Liver (tissue), 9 donors: Measurements from ENCODE around the gene GNAI2. TPM values are rescaled to one million over a fixed set of nuclear protein-coding genes. Genes with fewer than 3 reads are reported as not detected.
A peak's percentile ranks its signal among the peaks of the same experiment; 100 is the strongest.

Experiments used
- DNase-seq: peaks from one replicate; pipeline ENCODE4 v3.0.0-alpha.2; 2017; ENCODE audit warnings: low spot score
- H3K27ac ChIP-seq, 2 donors: one replicate each; pipeline ENCODE4 v1.7.0; 2013; ENCODE audit warnings: inconsistent platforms in 2 of 2, low read length in 2 of 2, control low read depth in 1 of 2, low read depth in 1 of 2, mild to moderate bottlenecking in 1 of 2
- H3K27me3 ChIP-seq, 4 donors: one replicate each; pipeline versions ENCODE4 v1.6.1 to v1.7.0; 2013; ENCODE audit warnings: low read length in 3 of 4, inconsistent platforms in 1 of 4, mild to moderate bottlenecking in 1 of 4, moderate library complexity in 1 of 4; ENCODE audit not compliant: control insufficient read depth in 4 of 4, insufficient read depth in 4 of 4
- H3K36me3 ChIP-seq, 4 donors: one replicate each; pipeline versions ENCODE4 v1.6.1 to v1.7.0; 2013; ENCODE audit warnings: low read length in 3 of 4, mild to moderate bottlenecking in 3 of 4, low read depth in 1 of 4, moderate library complexity in 1 of 4; ENCODE audit not compliant: control insufficient read depth in 4 of 4, insufficient read depth in 3 of 4
- H3K4me1 ChIP-seq, 4 donors: one replicate each; pipeline versions ENCODE4 v1.6.1 to v1.7.0; 2013; ENCODE audit warnings: low read length in 3 of 4, mild to moderate bottlenecking in 3 of 4, moderate library complexity in 1 of 4; ENCODE audit not compliant: control insufficient read depth in 4 of 4, insufficient read depth in 4 of 4
- H3K4me3 ChIP-seq, 3 donors: one replicate each; pipeline versions ENCODE4 v1.6.1 to v1.7.0; 2013; ENCODE audit warnings: low read length in 3 of 3, control low read depth in 1 of 3, low read depth in 1 of 3, mild to moderate bottlenecking in 1 of 3
- H3K9ac ChIP-seq, 2 donors: one replicate each; pipeline ENCODE4 v1.7.0; 2013; ENCODE audit warnings: low read length in 2 of 2, mild to moderate bottlenecking in 2 of 2, moderate library complexity in 2 of 2, control low read depth in 1 of 2, low read depth in 1 of 2
- H3K9me3 ChIP-seq, 4 donors: one replicate each; pipeline versions ENCODE4 v1.6.1 to v1.7.0; 2013; ENCODE audit warnings: low read length in 3 of 4; ENCODE audit not compliant: control insufficient read depth in 4 of 4
- EGR1 ChIP-seq, 2 donors: IDR thresholded peaks; 2 replicates each; pipeline ENCODE4 v1.6.1; 2016 to 2018; ENCODE audit warnings: antibody characterized with exemption in 2 of 2, low read depth in 2 of 2
- FOXA2 ChIP-seq: IDR thresholded peaks from 2 replicates; pipeline ENCODE4 v1.6.1; 2016; ENCODE audit warnings: antibody characterized with exemption
- GABPA ChIP-seq, 2 donors: IDR thresholded peaks in 1 of 2; conservative IDR thresholded peaks in 1 of 2; 2 replicates each; pipeline ENCODE4 v1.6.1; 2016; ENCODE audit warnings: antibody characterized with exemption in 2 of 2, mild to moderate bottlenecking in 1 of 2, moderate library complexity in 1 of 2
- HNF4A ChIP-seq, 2 donors: conservative IDR thresholded peaks; 2 replicates each; pipeline ENCODE4 v1.6.1; 2016; ENCODE audit warnings: antibody characterized with exemption in 2 of 2, mild to moderate bottlenecking in 2 of 2
- HNF4G ChIP-seq: IDR thresholded peaks from 2 replicates; pipeline ENCODE4 v1.6.1; 2016; ENCODE audit warnings: antibody characterized with exemption
- JUND ChIP-seq, 2 donors: IDR thresholded peaks; 2 replicates each; pipeline ENCODE4 v1.6.1; 2016; ENCODE audit warnings: antibody characterized with exemption in 2 of 2
- NR2F2 ChIP-seq: IDR thresholded peaks from 2 replicates; pipeline ENCODE4 v1.6.1; 2016; ENCODE audit warnings: antibody characterized with exemption
- RAD21 ChIP-seq, 2 donors: IDR thresholded peaks; 2 replicates each; pipeline ENCODE4 v1.6.1; 2016; ENCODE audit warnings: antibody characterized with exemption in 2 of 2, mild to moderate bottlenecking in 2 of 2
- RXRA ChIP-seq, 2 donors: IDR thresholded peaks; 2 replicates each; pipeline ENCODE4 v1.6.1; 2017 to 2018; ENCODE audit warnings: antibody characterized with exemption in 2 of 2, mild to moderate bottlenecking in 1 of 2
- SP1 ChIP-seq: IDR thresholded peaks from 2 replicates; pipeline ENCODE4 v1.6.1; 2018; ENCODE audit warnings: antibody characterized with exemption, mild to moderate bottlenecking
- TAF1 ChIP-seq: conservative IDR thresholded peaks from 2 replicates; pipeline ENCODE4 v1.6.1; 2016; ENCODE audit warnings: antibody characterized with exemption, mild to moderate bottlenecking
- YY1 ChIP-seq: IDR thresholded peaks from 2 replicates; pipeline ENCODE4 v1.6.1; 2016; ENCODE audit warnings: antibody characterized with exemption, mild to moderate bottlenecking
- WGBS: extraction: QIAGEN DNeasy Blood & Tissue Kit; methylation state at CpG from one replicate; pipeline ENCODE4 v1.1.7; 2013; 5-methylcytosine and 5-hydroxymethylcytosine counted together
- polyA plus RNA-seq, 2 donors: library from polyadenylated mRNA; stranded (reverse) in 1 of 2; unstranded in 1 of 2; fragments of 200-250 nt in 1 of 2; fragments of >200 nt in 1 of 2; fragmentation: Nextera tagmentation in 1 of 2; extraction: Ambion mirVana in 1 of 2; gene quantifications; one replicate each; pipeline versions ENCODE4 v1.2.1 to v1.2.3, GENCODE V29; 2013 to 2015
- total RNA-seq, 2 donors: library from RNA; depleted of rRNA; stranded (reverse); fragments of >200 nt; gene quantifications; one replicate each; pipeline ENCODE4 v1.2.3, GENCODE V29; 2014
- TF ChIP-seq, protein P1 (sequence below): IDR thresholded peaks from 2 replicates; pipeline ENCODE4 v1.6.1; 2016; ENCODE audit warnings: antibody characterized with exemption, mild to moderate bottlenecking
- TF ChIP-seq, protein P2 (sequence below): IDR thresholded peaks from 2 replicates; pipeline ENCODE4 v1.6.1; 2016; ENCODE audit warnings: antibody characterized with exemption
- TF ChIP-seq, protein P3 (sequence below): fragments of 150-350 bp; IDR thresholded peaks from 2 replicates; pipeline ENCODE4 v1.5.1; 2017; ENCODE audit warnings: improper control_type of control experiment, low read depth, low read length; ENCODE audit not compliant: missing input control
- TF ChIP-seq, protein P4 (sequence below): IDR thresholded peaks from 2 replicates; pipeline ENCODE4 v1.6.1; 2016; ENCODE audit warnings: antibody characterized with exemption
- TF ChIP-seq, protein P5 (sequence below): IDR thresholded peaks from 2 replicates; pipeline ENCODE4 v1.6.1; 2016; ENCODE audit warnings: antibody characterized with exemption
- donor health status: healthy.
- donor health status: healthy.
- donor health status: healthy.
- donor health status: healthy.
- donor health status: healthy.

GNAI2 gene
- total and polyA plus RNA-seq, 4 donors: 58.3 to 86.3 (median 62.3) TPM

DNA sequence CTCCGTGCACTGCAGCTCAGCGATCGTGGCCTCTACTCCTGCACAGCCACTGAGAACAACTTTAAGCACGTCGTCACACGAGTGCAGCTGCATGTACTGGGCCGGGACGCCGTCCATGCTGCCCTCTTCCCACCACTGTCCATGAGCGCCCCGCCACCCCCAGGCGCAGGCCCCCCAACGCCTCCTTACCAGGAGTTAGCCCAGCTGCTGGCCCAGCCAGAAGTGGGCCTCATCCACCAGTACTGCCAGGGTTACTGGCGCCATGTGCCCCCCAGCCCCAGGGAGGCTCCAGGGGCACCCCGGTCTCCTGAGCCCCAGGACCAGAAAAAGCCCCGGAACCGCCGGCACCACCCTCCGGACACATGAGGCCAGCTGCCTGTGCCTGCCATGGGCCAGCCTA is 48.3 kb upstream of the GNAI2 start:
- Histone ChIP-seq H3K9me3 (no peaks in the 10 kb centered on the region), H3K27me3 (no peaks in the 10 kb centered on the region), H3K4me1 (peaks cover 2 to 41% (median 25%) of the 10 kb centered on the region in 4 donors), H3K9ac (no peak overlapping the region), H3K4me3 (no peak overlapping the region), H3K27ac (no peak overlapping the region), H3K36me3 (no peaks in the 10 kb centered on the region)
- no peak for TF ChIP-seq SP1
- TF ChIP-seq RXRA (IDR thresholded peaks at IDR 0.05): no peak
- TF ChIP-seq, protein P1, sequence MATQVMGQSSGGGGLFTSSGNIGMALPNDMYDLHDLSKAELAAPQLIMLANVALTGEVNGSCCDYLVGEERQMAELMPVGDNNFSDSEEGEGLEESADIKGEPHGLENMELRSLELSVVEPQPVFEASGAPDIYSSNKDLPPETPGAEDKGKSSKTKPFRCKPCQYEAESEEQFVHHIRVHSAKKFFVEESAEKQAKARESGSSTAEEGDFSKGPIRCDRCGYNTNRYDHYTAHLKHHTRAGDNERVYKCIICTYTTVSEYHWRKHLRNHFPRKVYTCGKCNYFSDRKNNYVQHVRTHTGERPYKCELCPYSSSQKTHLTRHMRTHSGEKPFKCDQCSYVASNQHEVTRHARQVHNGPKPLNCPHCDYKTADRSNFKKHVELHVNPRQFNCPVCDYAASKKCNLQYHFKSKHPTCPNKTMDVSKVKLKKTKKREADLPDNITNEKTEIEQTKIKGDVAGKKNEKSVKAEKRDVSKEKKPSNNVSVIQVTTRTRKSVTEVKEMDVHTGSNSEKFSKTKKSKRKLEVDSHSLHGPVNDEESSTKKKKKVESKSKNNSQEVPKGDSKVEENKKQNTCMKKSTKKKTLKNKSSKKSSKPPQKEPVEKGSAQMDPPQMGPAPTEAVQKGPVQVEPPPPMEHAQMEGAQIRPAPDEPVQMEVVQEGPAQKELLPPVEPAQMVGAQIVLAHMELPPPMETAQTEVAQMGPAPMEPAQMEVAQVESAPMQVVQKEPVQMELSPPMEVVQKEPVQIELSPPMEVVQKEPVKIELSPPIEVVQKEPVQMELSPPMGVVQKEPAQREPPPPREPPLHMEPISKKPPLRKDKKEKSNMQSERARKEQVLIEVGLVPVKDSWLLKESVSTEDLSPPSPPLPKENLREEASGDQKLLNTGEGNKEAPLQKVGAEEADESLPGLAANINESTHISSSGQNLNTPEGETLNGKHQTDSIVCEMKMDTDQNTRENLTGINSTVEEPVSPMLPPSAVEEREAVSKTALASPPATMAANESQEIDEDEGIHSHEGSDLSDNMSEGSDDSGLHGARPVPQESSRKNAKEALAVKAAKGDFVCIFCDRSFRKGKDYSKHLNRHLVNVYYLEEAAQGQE: no peak
- no peak for TF ChIP-seq EGR1 (IDR thresholded peaks at IDR 0.05; ENCODE audit: low read depth in 2 of 2)
- no peak for TF ChIP-seq YY1
- no peak for TF ChIP-seq JUND (IDR thresholded peaks at IDR 0.05)
- no peak for TF ChIP-seq RAD21 (IDR thresholded peaks at IDR 0.05)
- TF ChIP-seq, protein P2, sequence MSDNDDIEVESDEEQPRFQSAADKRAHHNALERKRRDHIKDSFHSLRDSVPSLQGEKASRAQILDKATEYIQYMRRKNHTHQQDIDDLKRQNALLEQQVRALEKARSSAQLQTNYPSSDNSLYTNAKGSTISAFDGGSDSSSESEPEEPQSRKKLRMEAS: no peak
- TF ChIP-seq HNF4A (conservative IDR thresholded peaks at IDR 0.05): no peak
- TF ChIP-seq, protein P3, sequence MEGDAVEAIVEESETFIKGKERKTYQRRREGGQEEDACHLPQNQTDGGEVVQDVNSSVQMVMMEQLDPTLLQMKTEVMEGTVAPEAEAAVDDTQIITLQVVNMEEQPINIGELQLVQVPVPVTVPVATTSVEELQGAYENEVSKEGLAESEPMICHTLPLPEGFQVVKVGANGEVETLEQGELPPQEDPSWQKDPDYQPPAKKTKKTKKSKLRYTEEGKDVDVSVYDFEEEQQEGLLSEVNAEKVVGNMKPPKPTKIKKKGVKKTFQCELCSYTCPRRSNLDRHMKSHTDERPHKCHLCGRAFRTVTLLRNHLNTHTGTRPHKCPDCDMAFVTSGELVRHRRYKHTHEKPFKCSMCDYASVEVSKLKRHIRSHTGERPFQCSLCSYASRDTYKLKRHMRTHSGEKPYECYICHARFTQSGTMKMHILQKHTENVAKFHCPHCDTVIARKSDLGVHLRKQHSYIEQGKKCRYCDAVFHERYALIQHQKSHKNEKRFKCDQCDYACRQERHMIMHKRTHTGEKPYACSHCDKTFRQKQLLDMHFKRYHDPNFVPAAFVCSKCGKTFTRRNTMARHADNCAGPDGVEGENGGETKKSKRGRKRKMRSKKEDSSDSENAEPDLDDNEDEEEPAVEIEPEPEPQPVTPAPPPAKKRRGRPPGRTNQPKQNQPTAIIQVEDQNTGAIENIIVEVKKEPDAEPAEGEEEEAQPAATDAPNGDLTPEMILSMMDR: no peak
- TF ChIP-seq GABPA (IDR thresholded peaks at IDR 0.05 in 1 of 2, conservative IDR thresholded peaks at IDR 0.05 in 1 of 2): no peak
- TF ChIP-seq, protein P4, sequence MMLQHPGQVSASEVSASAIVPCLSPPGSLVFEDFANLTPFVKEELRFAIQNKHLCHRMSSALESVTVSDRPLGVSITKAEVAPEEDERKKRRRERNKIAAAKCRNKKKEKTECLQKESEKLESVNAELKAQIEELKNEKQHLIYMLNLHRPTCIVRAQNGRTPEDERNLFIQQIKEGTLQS: no peak
- no peak for TF ChIP-seq NR2F2
- no peak for TF ChIP-seq FOXA2
- TF ChIP-seq HNF4G: no peak
- WGBS: 86% methylated on average over 19 of the region's 19 CpGs
- no peak for DNase-seq

DNA sequence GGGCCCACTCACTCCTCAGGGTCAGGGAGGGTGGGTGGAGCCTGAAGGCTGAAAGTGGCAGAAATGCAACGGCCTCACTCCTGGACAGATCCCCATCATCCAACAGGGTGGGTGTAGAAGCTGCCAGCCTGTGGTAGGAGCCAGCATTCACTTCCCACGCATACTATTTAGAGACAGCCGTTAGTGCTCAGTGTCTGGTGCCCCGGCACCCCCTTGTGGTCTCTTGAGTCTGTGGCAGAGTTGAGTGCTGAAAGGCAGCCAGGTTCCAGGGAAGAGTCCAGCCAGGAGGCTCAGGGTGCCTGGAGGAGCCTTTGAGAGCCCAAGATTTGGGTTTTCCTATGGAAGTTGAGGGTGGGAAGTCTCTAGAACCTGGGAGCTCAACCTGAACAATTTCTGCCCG is 46.7 kb upstream of the GNAI2 start:
- Histone ChIP-seq H3K4me3 (no peak overlapping the region), H3K27ac (no peak overlapping the region), H3K9ac (no peak overlapping the region), H3K9me3 (no peaks in the 10 kb centered on the region), H3K36me3 (no peaks in the 10 kb centered on the region), H3K27me3 (no peaks in the 10 kb centered on the region), H3K4me1 (peaks cover 14 to 51% (median 34%) of the 10 kb centered on the region in 4 donors)
- WGBS: 11% methylated on average over 5 of the region's 5 CpGs
- DNase-seq: no peak
- TF ChIP-seq RXRA (IDR thresholded peaks at IDR 0.05) (no peak), FOXA2 (no peak), HNF4G (no peak), SP1 (no peak), TAF1 (no peak), RAD21 (IDR thresholded peaks at IDR 0.05) (peak; percentile 96 to 97), GABPA (IDR thresholded peaks at IDR 0.05 in 1 of 2, conservative IDR thresholded peaks at IDR 0.05 in 1 of 2) (no peak)
- TF ChIP-seq, protein P3: peak; percentile 87
- TF ChIP-seq, protein P1: no peak
- TF ChIP-seq, protein P4: no peak
- TF ChIP-seq, protein P5, sequence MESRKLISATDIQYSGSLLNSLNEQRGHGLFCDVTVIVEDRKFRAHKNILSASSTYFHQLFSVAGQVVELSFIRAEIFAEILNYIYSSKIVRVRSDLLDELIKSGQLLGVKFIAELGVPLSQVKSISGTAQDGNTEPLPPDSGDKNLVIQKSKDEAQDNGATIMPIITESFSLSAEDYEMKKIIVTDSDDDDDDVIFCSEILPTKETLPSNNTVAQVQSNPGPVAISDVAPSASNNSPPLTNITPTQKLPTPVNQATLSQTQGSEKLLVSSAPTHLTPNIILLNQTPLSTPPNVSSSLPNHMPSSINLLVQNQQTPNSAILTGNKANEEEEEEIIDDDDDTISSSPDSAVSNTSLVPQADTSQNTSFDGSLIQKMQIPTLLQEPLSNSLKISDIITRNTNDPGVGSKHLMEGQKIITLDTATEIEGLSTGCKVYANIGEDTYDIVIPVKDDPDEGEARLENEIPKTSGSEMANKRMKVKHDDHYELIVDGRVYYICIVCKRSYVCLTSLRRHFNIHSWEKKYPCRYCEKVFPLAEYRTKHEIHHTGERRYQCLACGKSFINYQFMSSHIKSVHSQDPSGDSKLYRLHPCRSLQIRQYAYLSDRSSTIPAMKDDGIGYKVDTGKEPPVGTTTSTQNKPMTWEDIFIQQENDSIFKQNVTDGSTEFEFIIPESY: no peak
- TF ChIP-seq, protein P2: no peak
